Endothelial cell of hepatic sinusoid (primary cell): ENCODE results near the gene HERC2.

Experiments used
- in situ Hi-C: cut with HindIII; loops from 2 replicates; pipeline ENCODE4 v1.10.0; 2017; ENCODE audit warnings: low sequenced_read_pairs

The HERC2 gene

GRCh38 chr15:28099555-28100140 lies 222.3 kb downstream of the HERC2 start:
- in situ Hi-C loops = loop anchor here (25.0 kb wide), 1 partner anchor 88 kb away; no protein-coding TSS in a partner anchor

GRCh38 chr15:28098766-28099554 lies 223.0 kb downstream of the HERC2 start, which contains the start of gene OCA2:
OCA2 (minus strand) TSS chr15:28099315; CDS start chr15:28081874, 17,441 bp downstream.
- in situ Hi-C loops = loop anchor here (25.0 kb wide), 1 partner anchor 88 kb away; no protein-coding TSS in a partner anchor

GRCh38 chr15:28098360-28098765 lies 223.6 kb downstream of the HERC2 start:
- in situ Hi-C loops = loop anchor here (25.0 kb wide), 1 partner anchor 89 kb away; no protein-coding TSS in a partner anchor

GRCh38 chr15:28097656-28098359 lies 224.2 kb downstream of the HERC2 start:
- in situ Hi-C loops = loop anchor here (25.0 kb wide), 1 partner anchor 89 kb away; no protein-coding TSS in a partner anchor

GRCh38 chr15:28096670-28097431 lies 225.1 kb downstream of the HERC2 start:
- in situ Hi-C loops = loop anchor here (25.0 kb wide), 1 partner anchor 90 kb away; no protein-coding TSS in a partner anchor

GRCh38 chr15:28096411-28096669 lies 225.6 kb downstream of the HERC2 start:
- in situ Hi-C loops = loop anchor here (25.0 kb wide), 1 partner anchor 91 kb away; no protein-coding TSS in a partner anchor

- in situ Hi-C loops = loop anchor here (25.0 kb wide), 1 partner anchor 92 kb away; no protein-coding TSS in a partner anchor
Measured at GRCh38 chr15:28094732-28095521, 227.1 kb downstream of the HERC2 start.

- in situ Hi-C loops = loop anchor here (25.0 kb wide), 1 partner anchor 93 kb away; no protein-coding TSS in a partner anchor
Measured at GRCh38 chr15:28093752-28094535, 228.0 kb downstream of the HERC2 start.

GRCh38 chr15:28091313-28091712 lies 230.7 kb downstream of the HERC2 start:
- in situ Hi-C loops = loop anchor here (25.0 kb wide), 1 partner anchor 96 kb away; no protein-coding TSS in a partner anchor

- in situ Hi-C loops = loop anchor here (25.0 kb wide), 1 partner anchor 101 kb away; no protein-coding TSS in a partner anchor
Measured at GRCh38 chr15:28086175-28086703, 235.7 kb downstream of the HERC2 start.

GRCh38 chr15:28085489-28086174 lies 236.3 kb downstream of the HERC2 start:
- in situ Hi-C loops = loop anchor here (25.0 kb wide), 1 partner anchor 102 kb away; no protein-coding TSS in a partner anchor

- in situ Hi-C loops = loop anchor here (25.0 kb wide), 1 partner anchor 103 kb away; no protein-coding TSS in a partner anchor
Measured at GRCh38 chr15:28084547-28084946, 237.4 kb downstream of the HERC2 start.

- in situ Hi-C loops = loop anchor here (25.0 kb wide), 1 partner anchor 104 kb away; no protein-coding TSS in a partner anchor
Measured at GRCh38 chr15:28082891-28083684, 238.9 kb downstream of the HERC2 start.

- in situ Hi-C loops = loop anchor here (25.0 kb wide), 1 partner anchor 106 kb away; no protein-coding TSS in a partner anchor
Measured at GRCh38 chr15:28081594-28081993, 240.4 kb downstream of the HERC2 start.

GRCh38 chr15:28080386-28080785 lies 241.6 kb downstream of the HERC2 start:
- in situ Hi-C loops = loop anchor here (25.0 kb wide), 1 partner anchor 107 kb away; no protein-coding TSS in a partner anchor

- in situ Hi-C loops = loop anchor here (25.0 kb wide), 1 partner anchor 108 kb away; no protein-coding TSS in a partner anchor
Measured at GRCh38 chr15:28079313-28079969, 242.5 kb downstream of the HERC2 start.
